ENCODE measurements around the gene CFAP141. TPM values are rescaled to one million over a fixed set of nuclear protein-coding genes. Genes with fewer than 3 reads are reported as not detected.

The CFAP141 gene
- total RNA-seq, 6 donors from 2014 or later = 5.9 to 6.5 TPM; not detected in 4

- H3K4me1 ChIP-seq = peaks cover 40 to 47% (median 44%) of the 10 kb centered on the region in 4 donors
- peaks cover 0 to 42% (median 12%) of the 10 kb centered on the region in 4 donors for H3K36me3 ChIP-seq
- ATAC-seq (ENCODE audit: low FRiP score in 2 of 2) (no peak), DNase-seq (no peak)
- H3K9me3 ChIP-seq = no peaks in the 10 kb centered on the region
- H3K27ac ChIP-seq = peak overlapping the region; percentile 81 to 88 (median 86)
- peak overlapping the region in 1 of 4 donors; percentile 35 for H3K4me3 ChIP-seq
- H3K27me3 ChIP-seq = no peaks in the 10 kb centered on the region
- TF ChIP-seq POLR2A (IDR thresholded peaks at IDR 0.05) (no peak), EP300 (IDR thresholded peaks at IDR 0.05) (no peak), POLR2AphosphoS5 (IDR thresholded peaks at IDR 0.05) (no peak), CTCF (IDR thresholded peaks at IDR 0.05) (no peak)
- WGBS, 2 donors = 91 to 95% methylated on average over 6 of the region's 6 CpGs
These were observed 52.1 kb downstream of the CFAP141 start for GRCh38 chr1:154154053-154154452.

GRCh38 chr1:154151311-154151710 lies 54.8 kb downstream of the CFAP141 start:
- no peak for ATAC-seq (ENCODE audit: low FRiP score in 2 of 2)

More at GRCh38 chr1:154151311-154151710, 54.8 kb downstream of the CFAP141 start:
- Histone ChIP-seq H3K27me3 (no peaks in the 10 kb centered on the region), H3K9me3 (no peaks in the 10 kb centered on the region), H3K4me3 (no peak overlapping the region), H3K4me1 (peaks cover 18 to 23% (median 19%) of the 10 kb centered on the region in 4 donors), H3K27ac (no peak overlapping the region), H3K36me3 (peaks cover 0 to 16% (median 0%) of the 10 kb centered on the region in 4 donors)
- no peak for DNase-seq
- TF ChIP-seq CTCF (IDR thresholded peaks at IDR 0.05) (no peak), POLR2A (IDR thresholded peaks at IDR 0.05) (no peak), EP300 (IDR thresholded peaks at IDR 0.05) (no peak), POLR2AphosphoS5 (IDR thresholded peaks at IDR 0.05) (no peak)

Small RNA genes within 50 kb of the gene (small RNA-seq; reads per million reads assigned to genes)
- 1.3 to 16.7 (median 5.0) reads per million in 4 donors for gene MIR190B

Other genes with a start within 250 kb of the CFAP141 start
- 10 to 100 TPM; 19.4 to 93.2 (median 37.6) TPM for gene CRTC2, start 247.7 kb downstream of the CFAP141 start, total RNA-seq
- gene SLC39A1, start 242.8 kb downstream of the CFAP141 start, total RNA-seq = 100 to 1,000 TPM in 3 of 6 donors, 10 to 100 TPM in 3; 41.9 to 145 (median 102) TPM
- gene CREB3L4, start 238.4 kb downstream of the CFAP141 start, total RNA-seq = 10 to 100 TPM in 3 of 6 donors, 1 to 10 TPM in 3; 4.7 to 17.4 (median 9.4) TPM
- gene JTB, start 228.7 kb downstream of the CFAP141 start, total RNA-seq = 100 to 1,000 TPM; 123 to 285 (median 157) TPM
- gene RAB13, start 220.0 kb downstream of the CFAP141 start, total RNA-seq = 100 to 1,000 TPM in 2 of 6 donors, 10 to 100 TPM in 4; 33.9 to 116 (median 56.6) TPM
- gene RPS27, start 215.6 kb downstream of the CFAP141 start, total RNA-seq = 1,000 to 10,000 TPM in 5 of 6 donors, 100 to 1,000 TPM in 1; 551 to 2,666 (median 1,424) TPM
- under 1 TPM in 4 of 6 donors, not detected in 2; 0.11 to 0.91 (median 0.30) TPM for gene NUP210L, start 51.3 kb downstream of the CFAP141 start, total RNA-seq
- 100 to 1,000 TPM; 149 to 452 (median 344) TPM for gene TPM3, start 14.2 kb downstream of the CFAP141 start, total RNA-seq
- gene UBAP2L, start 14.6 kb upstream of the CFAP141 start, total RNA-seq = 100 to 1,000 TPM in 5 of 6 donors, 10 to 100 TPM in 1; 77.5 to 137 (median 119) TPM
- 10 to 100 TPM; 48.6 to 98.8 (median 79.7) TPM for gene HAX1, start 66.3 kb upstream of the CFAP141 start, total RNA-seq
- gene AQP10, start 114.8 kb upstream of the CFAP141 start, total RNA-seq = 1 to 10 TPM in 2 of 6 donors, under 1 TPM in 4; 0.15 to 2.1 (median 0.45) TPM
- 10 to 100 TPM; 20.2 to 45.1 (median 37.4) TPM for gene ATP8B2, start 119.2 kb upstream of the CFAP141 start, total RNA-seq
- 100 to 1,000 TPM in 3 of 6 donors, 10 to 100 TPM in 3; 59.6 to 126 (median 97.5) TPM for gene IL6R, start 199.0 kb upstream of the CFAP141 start, total RNA-seq

Data from upper lobe of left lung (tissue), 6 donors.